GM23248 (cell line): ENCODE data around the gene AP1B1. TPM values are rescaled to one million over a fixed set of nuclear protein-coding genes. Genes with fewer than 3 reads are reported as not detected.

Source experiments
- DNase-seq: peaks from one replicate; pipeline ENCODE4 v3.0.0-alpha.2; 2015
- H2AFZ ChIP-seq: fragments of 200-600 bp; sonication (generic); 2 replicates; pipeline ENCODE4 v1.6.1; 2016; ENCODE audit warnings: antibody characterized with exemption
- H3F3A ChIP-seq: fragments of 200-600 bp; sonication (generic); 2 replicates; pipeline ENCODE4 v1.6.1; 2016; ENCODE audit warnings: mild to moderate bottlenecking, antibody characterized with exemption, mixed run types; ENCODE audit not compliant: insufficient read depth
- H3K27ac ChIP-seq: fragments of 200-600 bp; sonication (generic); 2 replicates; pipeline ENCODE4 v1.5.1; 2016; ENCODE audit warnings: mild to moderate bottlenecking
- H3K27me3 ChIP-seq: fragments of 200-600 bp; sonication (generic); replicated peaks from 2 replicates; pipeline ENCODE4 v1.6.1; 2016; ENCODE audit warnings: mild to moderate bottlenecking; ENCODE audit not compliant: insufficient read depth
- H3K36me3 ChIP-seq: fragments of 200-600 bp; sonication (generic); 2 replicates; pipeline ENCODE4 v1.6.1; 2016; ENCODE audit warnings: low read depth, mild to moderate bottlenecking
- H3K4me1 ChIP-seq: fragments of 200-600 bp; sonication (generic); 2 replicates; pipeline ENCODE4 v1.6.1; 2016; ENCODE audit warnings: mild to moderate bottlenecking; ENCODE audit not compliant: insufficient read depth
- H3K4me2 ChIP-seq: fragments of 200-600 bp; sonication (generic); one replicate; pipeline ENCODE4 v1.6.1; 2016; ENCODE audit warnings: mild to moderate bottlenecking; ENCODE audit not compliant: unreplicated experiment
- H3K4me3 ChIP-seq: fragments of 200-600 bp; sonication (generic); 2 replicates; pipeline ENCODE4 v1.5.1; 2016; ENCODE audit warnings: mild to moderate bottlenecking
- H3K79me2 ChIP-seq: fragments of 200-600 bp; sonication (generic); 2 replicates; pipeline ENCODE4 v1.6.1; 2016; ENCODE audit warnings: mild to moderate bottlenecking; ENCODE audit not compliant: insufficient read depth
- H3K9ac ChIP-seq: fragments of 200-600 bp; sonication (generic); 2 replicates; pipeline ENCODE4 v1.6.1; 2016; ENCODE audit warnings: mild to moderate bottlenecking
- H3K9me2 ChIP-seq: fragments of 200-600 bp; sonication (generic); 2 replicates; pipeline ENCODE4 v1.6.1; 2016; ENCODE audit warnings: mixed run types, mild to moderate bottlenecking, moderate library complexity; ENCODE audit not compliant: insufficient read depth
- H3K9me3 ChIP-seq: fragments of 200-600 bp; sonication (generic); one replicate; pipeline ENCODE4 v1.6.1; 2017; ENCODE audit warnings: low read depth
- H4K20me1 ChIP-seq: fragments of 200-600 bp; sonication (generic); 2 replicates; pipeline ENCODE4 v1.6.0; 2016; ENCODE audit not compliant: insufficient read depth
- EZH2 ChIP-seq: fragments of 200-600 bp; sonication (generic); IDR thresholded peaks from 2 replicates; pipeline ENCODE4 v1.6.1; 2018; ENCODE audit warnings: antibody characterized with exemption, mild to moderate bottlenecking; ENCODE audit not compliant: insufficient read depth, poor library complexity, severe bottlenecking
- EZH2phosphoT487 ChIP-seq: fragments of 200-600 bp; sonication (generic); IDR thresholded peaks from 2 replicates; pipeline ENCODE4 v1.6.1; 2018; ENCODE audit warnings: antibody characterized with exemption, moderate library complexity, mild to moderate bottlenecking, low read depth; ENCODE audit not compliant: insufficient read depth
- WGBS, 2 experiments: methylation state at CpG; one replicate each; pipeline ENCODE4 v1.1.6; 2015 to 2017; ENCODE audit warnings: low lambda C conversion rate in 2 of 2, low coverage in 1 of 2; ENCODE audit errors: missing lambda C conversion rate in 2 of 2; 5-methylcytosine and 5-hydroxymethylcytosine counted together
- in situ Hi-C: fragments of 300-500 bp; cut with MboI; formaldehyde crosslinking; loops from 2 replicates; pipeline ENCODE4 v1.15.0; 2020
- polyA plus RNA-seq: library from polyadenylated mRNA; unstranded; fragments of >200 nt; fragmentation: Nextera tagmentation; extraction: Ambion mirVana; gene quantifications from 2 replicates; pipeline ENCODE4 v1.2.1, GENCODE V29; 2016
- total RNA-seq: library from RNA; depleted of rRNA; stranded (reverse); fragments of >200 nt; shearing (Covaris generic); gene quantifications from 2 replicates; pipeline ENCODE4 v1.2.3, GENCODE V29; 2014; rRNA removed

AP1B1 gene
- total RNA-seq (45.7 and 49.8 TPM in 2 replicates), polyA plus RNA-seq (41.7 and 43.4 TPM in 2 replicates)

- Histone ChIP-seq H3K9me2 (no peaks in the 10 kb centered on the region), H3K27ac (no peak within 1 kb of the TSS; the same call in 1 of the 2 replicates), H3K4me3 (peak within 1 kb of the TSS; percentile 95), H2AFZ (peak within 1 kb of the TSS; percentile 99), H3K9ac (peak within 1 kb of the TSS; percentile 78), H4K20me1 (no peaks in the 10 kb centered on the region), H3K79me2 (peaks cover 48% of the 10 kb centered on the region), H3K4me2 (peak within 1 kb of the TSS; percentile 93), H3K36me3 (no peaks in the 10 kb centered on the region), H3K27me3 (no peaks in the 10 kb centered on the region), H3F3A (no peaks in the 10 kb centered on the region), H3K9me3 (no peaks in the 10 kb centered on the region), H3K4me1 (peaks cover 4% of the 10 kb centered on the region; the same call in 1 of the 2 replicates)
- 1 to 2% methylated on average over 57 to 67 of the region's 68 CpGs for WGBS, 2 experiments
- in situ Hi-C loops = loop anchor here (25.0 kb wide), 1 partner anchor 699 kb away; the partner anchor contains the start of gene HORMAD2
- peak; percentile 96 for DNase-seq
- no peak for TF ChIP-seq EZH2phosphoT487
- TF ChIP-seq EZH2 = no peak
Observed at GRCh38 chr22:29387921-29388758, at the start of gene AP1B1. Gene AP1B1, minus strand, starts transcription at chr22:29388570. Its CDS starts 21,327 bp downstream, at chr22:29367243.

GRCh38 chr22:29435236-29436136, 47.1 kb upstream of the AP1B1 start:
- H3K4me1 ChIP-seq = no peaks in the 10 kb centered on the region
- no peaks in the 10 kb centered on the region for H3K9me2 ChIP-seq
- TF ChIP-seq EZH2phosphoT487 = no peak
- TF ChIP-seq EZH2 = no peak
- H4K20me1 ChIP-seq = no peaks in the 10 kb centered on the region
- H3K4me2 ChIP-seq = no peak overlapping the region
- H3K27ac ChIP-seq = no peak overlapping the region
- no peak overlapping the region for H3K4me3 ChIP-seq
- H3K27me3 ChIP-seq = peaks cover 47% of the 10 kb centered on the region
- no peak for DNase-seq
- no peaks in the 10 kb centered on the region for H3K9me3 ChIP-seq
- H3K9ac ChIP-seq = no peak overlapping the region
- in situ Hi-C loops = no loop called here
- H3K36me3 ChIP-seq = no peaks in the 10 kb centered on the region
- no peaks in the 10 kb centered on the region for H3K79me2 ChIP-seq
- H2AFZ ChIP-seq = no peak overlapping the region
- 39 to 52% methylated on average over 5 of the region's 5 CpGs for WGBS, 2 experiments
- no peaks in the 10 kb centered on the region for H3F3A ChIP-seq

GRCh38 chr22:29434288-29434687, 45.9 kb upstream of the AP1B1 start:
- H2AFZ ChIP-seq = no peak overlapping the region
- H4K20me1 ChIP-seq = no peaks in the 10 kb centered on the region
- H3K9me2 ChIP-seq = no peaks in the 10 kb centered on the region
- H3K27me3 ChIP-seq = peaks cover 58% of the 10 kb centered on the region
- H3K79me2 ChIP-seq = no peaks in the 10 kb centered on the region
- H3K4me1 ChIP-seq = no peaks in the 10 kb centered on the region
- no peaks in the 10 kb centered on the region for H3F3A ChIP-seq
- no peaks in the 10 kb centered on the region for H3K36me3 ChIP-seq
- H3K27ac ChIP-seq = no peak overlapping the region
- no peak overlapping the region for H3K4me3 ChIP-seq
- in situ Hi-C loops = no loop called here
- no peaks in the 10 kb centered on the region for H3K9me3 ChIP-seq
- no peak for TF ChIP-seq EZH2
- TF ChIP-seq EZH2phosphoT487 = no peak
- H3K4me2 ChIP-seq = no peak overlapping the region
- 55 to 56% methylated on average over 7 of the region's 7 CpGs for WGBS, 2 experiments
- no peak overlapping the region for H3K9ac ChIP-seq
- no peak for DNase-seq

- WGBS, 2 experiments = 72 to 76% methylated on average over 3 of the region's 3 CpGs
- no peak overlapping the region for H3K4me2 ChIP-seq
- H3K9me3 ChIP-seq = no peaks in the 10 kb centered on the region
- H3K27me3 ChIP-seq = peaks cover 62% of the 10 kb centered on the region
- no peak overlapping the region for H3K9ac ChIP-seq
- no peak overlapping the region for H2AFZ ChIP-seq
- no peaks in the 10 kb centered on the region for H3K4me1 ChIP-seq
- no peak overlapping the region for H3K4me3 ChIP-seq
- H3K79me2 ChIP-seq = no peaks in the 10 kb centered on the region
- in situ Hi-C loops = no loop called here
- no peak overlapping the region for H3K27ac ChIP-seq
- TF ChIP-seq EZH2 (no peak), EZH2phosphoT487 (no peak)
- DNase-seq = no peak
- no peaks in the 10 kb centered on the region for H3F3A ChIP-seq
- H4K20me1 ChIP-seq = no peaks in the 10 kb centered on the region
- H3K36me3 ChIP-seq = no peaks in the 10 kb centered on the region
- no peaks in the 10 kb centered on the region for H3K9me2 ChIP-seq
Observed at GRCh38 chr22:29433856-29434255, 45.5 kb upstream of the AP1B1 start.
